HL-60 (cell line): ENCODE results near the gene RAB27A.

Experiments
- DNase-seq, 2 experiments: peaks; one replicate each; pipeline ENCODE4 v3.0.0-alpha.2; 2010 to 2020; ENCODE audit warnings: low read depth in 1 of 2, low spot score in 1 of 2
- H3K27ac ChIP-seq: fragments of 250-450 bp; sonication (Bioruptor Pico); replicated peaks from 2 replicates; pipeline ENCODE4 v1.5.1; 2020; ENCODE audit warnings: mild to moderate bottlenecking, moderate library complexity
- H3K27me3 ChIP-seq: fragments of 250-450 bp; sonication (Bioruptor Pico); 2 replicates; pipeline ENCODE4 v1.5.1; 2021; ENCODE audit warnings: mild to moderate bottlenecking, moderate library complexity; ENCODE audit not compliant: insufficient read depth, poor library complexity, severe bottlenecking
- H3K4me3 ChIP-seq: replicated peaks from 2 replicates; pipeline ENCODE4 v1.5.1; 2011; ENCODE audit warnings: mild to moderate bottlenecking, control low read depth, low read length; ENCODE audit not compliant: insufficient read depth
- GABPA ChIP-seq: IDR thresholded peaks from 2 replicates; pipeline ENCODE4 v1.6.1; 2012; ENCODE audit warnings: low read depth
- POLR2AphosphoS5 ChIP-seq: IDR thresholded peaks from 2 replicates; pipeline ENCODE4 v1.6.1; 2012; ENCODE audit warnings: low read depth
- SPI1 ChIP-seq: IDR thresholded peaks from 2 replicates; pipeline ENCODE4 v1.6.1; 2012; ENCODE audit warnings: low read depth, mild to moderate bottlenecking, borderline replicate concordance
- TF ChIP-seq, protein P1 (sequence below): IDR thresholded peaks from one replicate; pipeline ENCODE4 v1.5.1; 2011; ENCODE audit warnings: low read length, control low read depth, inconsistent platforms; ENCODE audit not compliant: insufficient read depth
- TF ChIP-seq, protein P2 (sequence below): IDR thresholded peaks from 2 replicates; pipeline ENCODE4 v1.6.1; 2012; ENCODE audit warnings: low read depth; ENCODE audit not compliant: insufficient replicate concordance

Gene RAB27A

DNA sequence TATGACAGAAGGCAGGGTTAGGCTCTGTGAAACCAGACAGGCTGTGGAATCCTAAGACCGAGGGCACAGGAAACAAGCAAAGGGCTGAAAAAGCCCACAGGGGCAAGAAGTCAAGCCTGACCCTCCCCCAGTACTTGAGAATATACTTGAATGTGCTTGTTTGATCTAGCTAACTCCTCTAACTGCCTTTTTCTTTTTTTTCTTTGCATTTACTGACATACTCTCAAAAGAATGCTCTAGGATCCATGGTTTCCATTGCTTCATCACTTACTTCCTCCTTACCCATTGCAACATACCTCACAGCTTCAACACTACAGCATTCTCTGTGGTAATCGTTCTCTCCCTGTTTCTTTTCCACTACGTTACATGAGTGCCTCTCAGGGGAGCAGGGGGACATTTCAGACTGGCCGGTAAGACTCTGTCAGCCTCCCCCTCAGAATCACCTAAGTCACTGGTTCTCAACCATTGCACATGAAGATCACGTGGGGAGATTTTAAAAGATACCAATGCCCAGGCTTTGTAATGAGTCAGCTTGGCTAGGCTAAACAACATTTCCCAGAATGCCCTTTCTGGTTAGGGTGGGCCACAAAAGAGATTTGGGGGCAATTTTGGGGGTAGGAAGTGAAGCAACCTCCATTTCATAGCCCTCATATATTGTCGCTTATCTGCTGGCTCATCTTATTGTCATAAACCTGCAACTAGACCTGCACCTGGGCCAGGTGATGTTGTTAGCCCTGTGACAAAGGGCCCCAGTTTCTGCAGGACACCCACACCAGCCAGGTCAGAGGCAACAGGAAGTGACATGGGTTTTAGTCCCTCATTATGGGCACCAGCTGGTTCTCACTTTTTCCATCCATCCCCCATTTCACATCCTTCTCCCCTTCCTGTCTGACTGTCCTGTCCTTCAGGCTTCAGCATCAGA is 68.3 kb downstream of the RAB27A start:
- Histone ChIP-seq H3K4me3 (no peak overlapping the region), H3K27me3 (no peaks in the 10 kb centered on the region), H3K27ac (peak overlapping the region; percentile 93)
- DNase-seq = peak; percentile 94 to 99
- TF ChIP-seq POLR2AphosphoS5 (peak; percentile 96), GABPA (no peak)
- TF ChIP-seq, protein P1, sequence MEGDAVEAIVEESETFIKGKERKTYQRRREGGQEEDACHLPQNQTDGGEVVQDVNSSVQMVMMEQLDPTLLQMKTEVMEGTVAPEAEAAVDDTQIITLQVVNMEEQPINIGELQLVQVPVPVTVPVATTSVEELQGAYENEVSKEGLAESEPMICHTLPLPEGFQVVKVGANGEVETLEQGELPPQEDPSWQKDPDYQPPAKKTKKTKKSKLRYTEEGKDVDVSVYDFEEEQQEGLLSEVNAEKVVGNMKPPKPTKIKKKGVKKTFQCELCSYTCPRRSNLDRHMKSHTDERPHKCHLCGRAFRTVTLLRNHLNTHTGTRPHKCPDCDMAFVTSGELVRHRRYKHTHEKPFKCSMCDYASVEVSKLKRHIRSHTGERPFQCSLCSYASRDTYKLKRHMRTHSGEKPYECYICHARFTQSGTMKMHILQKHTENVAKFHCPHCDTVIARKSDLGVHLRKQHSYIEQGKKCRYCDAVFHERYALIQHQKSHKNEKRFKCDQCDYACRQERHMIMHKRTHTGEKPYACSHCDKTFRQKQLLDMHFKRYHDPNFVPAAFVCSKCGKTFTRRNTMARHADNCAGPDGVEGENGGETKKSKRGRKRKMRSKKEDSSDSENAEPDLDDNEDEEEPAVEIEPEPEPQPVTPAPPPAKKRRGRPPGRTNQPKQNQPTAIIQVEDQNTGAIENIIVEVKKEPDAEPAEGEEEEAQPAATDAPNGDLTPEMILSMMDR = no peak

DNA sequence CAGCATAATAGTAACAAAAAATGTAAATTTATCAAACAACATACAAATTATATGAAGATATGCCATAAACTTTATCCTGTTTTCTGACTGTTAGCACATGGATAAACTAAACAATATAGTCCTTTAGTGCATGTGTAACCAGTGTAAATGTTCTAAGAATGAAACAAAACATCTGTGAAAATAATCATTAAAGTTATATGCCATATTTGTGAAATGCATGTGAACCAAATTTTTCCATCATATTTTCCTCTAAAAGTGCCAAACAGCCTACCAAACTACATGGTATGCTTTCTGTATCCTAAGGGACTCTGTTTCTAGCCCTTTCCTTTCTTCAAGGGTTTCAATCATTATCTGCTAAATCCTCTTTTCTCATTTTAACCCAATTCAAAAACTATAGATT is 69.0 kb downstream of the RAB27A start:
- TF ChIP-seq GABPA (no peak), POLR2AphosphoS5 (no peak), SPI1 (no peak)
- TF ChIP-seq, protein P2, sequence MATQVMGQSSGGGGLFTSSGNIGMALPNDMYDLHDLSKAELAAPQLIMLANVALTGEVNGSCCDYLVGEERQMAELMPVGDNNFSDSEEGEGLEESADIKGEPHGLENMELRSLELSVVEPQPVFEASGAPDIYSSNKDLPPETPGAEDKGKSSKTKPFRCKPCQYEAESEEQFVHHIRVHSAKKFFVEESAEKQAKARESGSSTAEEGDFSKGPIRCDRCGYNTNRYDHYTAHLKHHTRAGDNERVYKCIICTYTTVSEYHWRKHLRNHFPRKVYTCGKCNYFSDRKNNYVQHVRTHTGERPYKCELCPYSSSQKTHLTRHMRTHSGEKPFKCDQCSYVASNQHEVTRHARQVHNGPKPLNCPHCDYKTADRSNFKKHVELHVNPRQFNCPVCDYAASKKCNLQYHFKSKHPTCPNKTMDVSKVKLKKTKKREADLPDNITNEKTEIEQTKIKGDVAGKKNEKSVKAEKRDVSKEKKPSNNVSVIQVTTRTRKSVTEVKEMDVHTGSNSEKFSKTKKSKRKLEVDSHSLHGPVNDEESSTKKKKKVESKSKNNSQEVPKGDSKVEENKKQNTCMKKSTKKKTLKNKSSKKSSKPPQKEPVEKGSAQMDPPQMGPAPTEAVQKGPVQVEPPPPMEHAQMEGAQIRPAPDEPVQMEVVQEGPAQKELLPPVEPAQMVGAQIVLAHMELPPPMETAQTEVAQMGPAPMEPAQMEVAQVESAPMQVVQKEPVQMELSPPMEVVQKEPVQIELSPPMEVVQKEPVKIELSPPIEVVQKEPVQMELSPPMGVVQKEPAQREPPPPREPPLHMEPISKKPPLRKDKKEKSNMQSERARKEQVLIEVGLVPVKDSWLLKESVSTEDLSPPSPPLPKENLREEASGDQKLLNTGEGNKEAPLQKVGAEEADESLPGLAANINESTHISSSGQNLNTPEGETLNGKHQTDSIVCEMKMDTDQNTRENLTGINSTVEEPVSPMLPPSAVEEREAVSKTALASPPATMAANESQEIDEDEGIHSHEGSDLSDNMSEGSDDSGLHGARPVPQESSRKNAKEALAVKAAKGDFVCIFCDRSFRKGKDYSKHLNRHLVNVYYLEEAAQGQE = no peak
- TF ChIP-seq, protein P1 = no peak
- no peaks in the 10 kb centered on the region for H3K27me3 ChIP-seq
- H3K27ac ChIP-seq = peak overlapping the region; percentile 93
- H3K4me3 ChIP-seq = no peak overlapping the region
- DNase-seq = no peak

DNA sequence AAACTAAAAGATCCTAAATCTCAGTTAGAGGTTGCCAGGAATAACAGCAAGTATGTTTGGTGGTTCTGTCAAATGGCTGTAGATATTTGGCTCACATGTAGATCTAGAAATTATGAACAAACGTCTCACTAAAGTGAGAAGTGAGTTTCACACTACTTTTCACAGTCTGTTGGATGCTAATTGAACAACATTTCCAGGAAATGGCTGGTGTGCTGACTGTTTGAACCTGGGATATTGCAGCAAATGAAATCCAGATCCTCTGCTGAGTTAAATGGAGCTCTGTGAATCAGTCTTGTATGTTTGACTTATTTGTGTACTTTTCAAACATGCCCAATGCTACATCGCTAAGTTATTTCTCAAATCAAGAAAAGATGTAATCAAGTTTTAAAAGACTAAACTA is 71.6 kb downstream of the RAB27A start:
- no peaks in the 10 kb centered on the region for H3K27me3 ChIP-seq
- no peak overlapping the region for H3K4me3 ChIP-seq
- H3K27ac ChIP-seq = peak overlapping the region; percentile 93
- no peak for DNase-seq
- no peak for TF ChIP-seq POLR2AphosphoS5
- TF ChIP-seq SPI1 = no peak
- no peak for TF ChIP-seq GABPA
- TF ChIP-seq, protein P2 = no peak
- TF ChIP-seq, protein P1 = no peak
